GM18867 (cell line): Measurements from ENCODE around the gene GLOD4.
"Not testable (repeated sequence)": the region's sequence is repeated elsewhere in the genome, so short reads cannot be mapped to it uniquely, and the experiment has no call there.

ENCODE experiments used
- ATAC-seq: cut with Tn5 transposase; IDR thresholded peaks from one replicate; pipeline ENCODE4 v1.9.1; 2021; ENCODE audit warnings: mild to moderate bottlenecking, moderate library complexity; ENCODE audit not compliant: unreplicated experiment

GLOD4 gene

GRCh38 chr17:802901-803881, 21.1 kb upstream of the GLOD4 start:
- no peak for ATAC-seq

GRCh38 chr17:802481-802880, 20.4 kb upstream of the GLOD4 start:
- no peak for ATAC-seq

GRCh38 chr17:801660-802059, 19.6 kb upstream of the GLOD4 start:
- no peak for ATAC-seq

- no peak for ATAC-seq
Measured at GRCh38 chr17:800446-801242, 18.6 kb upstream of the GLOD4 start.

- ATAC-seq: no peak
Measured at GRCh38 chr17:799261-799660, 17.2 kb upstream of the GLOD4 start.

GRCh38 chr17:798246-798645, 16.2 kb upstream of the GLOD4 start:
- no peak for ATAC-seq

- ATAC-seq: no peak
Measured at GRCh38 chr17:797236-797840, 15.3 kb upstream of the GLOD4 start.

GRCh38 chr17:796609-797008, 14.5 kb upstream of the GLOD4 start:
- ATAC-seq: no peak

GRCh38 chr17:795721-796120, 13.6 kb upstream of the GLOD4 start:
- ATAC-seq: no peak

GRCh38 chr17:795276-795675, 13.2 kb upstream of the GLOD4 start:
- no peak for ATAC-seq

- no peak for ATAC-seq
Measured at GRCh38 chr17:794876-795275, 12.8 kb upstream of the GLOD4 start.

GRCh38 chr17:792277-792676, 10.2 kb upstream of the GLOD4 start:
- ATAC-seq: no peak

- ATAC-seq: no peak
Measured at GRCh38 chr17:791829-792228, 9.7 kb upstream of the GLOD4 start.

GRCh38 chr17:790874-791247, 8.8 kb upstream of the GLOD4 start:
- ATAC-seq: not testable (repeated sequence)

- ATAC-seq: not testable (repeated sequence)
Measured at GRCh38 chr17:789931-790873, 8.1 kb upstream of the GLOD4 start.

- no peak for ATAC-seq
Measured at GRCh38 chr17:789160-789840, 7.2 kb upstream of the GLOD4 start.

- no peak for ATAC-seq
Measured at GRCh38 chr17:788551-788950, 6.5 kb upstream of the GLOD4 start.

- ATAC-seq: no peak
Measured at GRCh38 chr17:787641-788221, 5.7 kb upstream of the GLOD4 start.

- ATAC-seq: not testable (repeated sequence)
Measured at GRCh38 chr17:785901-786300, 3.8 kb upstream of the GLOD4 start.
